ENCODE measurements around the gene HK3. TPM values are rescaled to one million over a fixed set of nuclear protein-coding genes. Genes with fewer than 3 reads are reported as not detected.

Gene HK3
- total RNA-seq, 1 donor from 2014 or later = 21.1 TPM

GRCh38 chr5:176837707-176838115 lies 61.4 kb downstream of the HK3 start:
- peak; percentile 91 for DNase-seq (ENCODE audit: low spot score)
- intact Hi-C loops (cut with DNase I) = no loop called here
- ATAC-seq = peak; percentile 89

GRCh38 chr5:176836811-176837706 lies 62.1 kb downstream of the HK3 start:
- intact Hi-C loops (cut with DNase I) = no loop called here
- ATAC-seq (no peak), DNase-seq (ENCODE audit: low spot score) (no peak)

GRCh38 chr5:176835918-176836317 lies 63.2 kb downstream of the HK3 start:
- intact Hi-C loops (cut with DNase I) = no loop called here
- ATAC-seq (no peak), DNase-seq (ENCODE audit: low spot score) (no peak)

GRCh38 chr5:176833286-176833685 lies 65.9 kb downstream of the HK3 start:
- ATAC-seq (no peak), DNase-seq (ENCODE audit: low spot score) (no peak)
- intact Hi-C loops (cut with DNase I) = no loop called here

GRCh38 chr5:176832162-176832561 lies 67.0 kb downstream of the HK3 start:
- intact Hi-C loops (cut with DNase I) = no loop called here
- DNase-seq (ENCODE audit: low spot score) (no peak), ATAC-seq (no peak)

- no peak for ATAC-seq
- intact Hi-C loops (cut with DNase I) = no loop called here
- no peak for DNase-seq (ENCODE audit: low spot score)
Measured at GRCh38 chr5:176831425-176831824, 67.7 kb downstream of the HK3 start.

- DNase-seq (ENCODE audit: low spot score) = no peak
- no peak for ATAC-seq
- intact Hi-C loops (cut with DNase I) = no loop called here
Measured at GRCh38 chr5:176830995-176831423, 68.1 kb downstream of the HK3 start.

Other genes with a start within 250 kb of the HK3 start
- gene UNC5A, start 88.8 kb downstream of the HK3 start, total RNA-seq = not detected
- gene UIMC1, start 107.4 kb upstream of the HK3 start, total RNA-seq = 58.0 TPM
- 27.1 TPM for gene ZNF346, start 123.3 kb upstream of the HK3 start, total RNA-seq
- 1.4 TPM for gene FGFR4, start 187.6 kb upstream of the HK3 start, total RNA-seq
- 112 TPM for gene NSD1, start 234.4 kb upstream of the HK3 start, total RNA-seq

All from sciatic nerve (tissue), 2 donors.